ENCODE measurements around the gene PKD1L1. TPM values are rescaled to one million over a fixed set of nuclear protein-coding genes. Genes with fewer than 3 reads are reported as not detected.
A peak's percentile ranks its signal among the peaks of the same experiment; 100 is the strongest.
"Not testable (repeated sequence)": the region's sequence is repeated elsewhere in the genome, so short reads cannot be mapped to it uniquely, and the experiment has no call there.

PKD1L1 gene, protein sequence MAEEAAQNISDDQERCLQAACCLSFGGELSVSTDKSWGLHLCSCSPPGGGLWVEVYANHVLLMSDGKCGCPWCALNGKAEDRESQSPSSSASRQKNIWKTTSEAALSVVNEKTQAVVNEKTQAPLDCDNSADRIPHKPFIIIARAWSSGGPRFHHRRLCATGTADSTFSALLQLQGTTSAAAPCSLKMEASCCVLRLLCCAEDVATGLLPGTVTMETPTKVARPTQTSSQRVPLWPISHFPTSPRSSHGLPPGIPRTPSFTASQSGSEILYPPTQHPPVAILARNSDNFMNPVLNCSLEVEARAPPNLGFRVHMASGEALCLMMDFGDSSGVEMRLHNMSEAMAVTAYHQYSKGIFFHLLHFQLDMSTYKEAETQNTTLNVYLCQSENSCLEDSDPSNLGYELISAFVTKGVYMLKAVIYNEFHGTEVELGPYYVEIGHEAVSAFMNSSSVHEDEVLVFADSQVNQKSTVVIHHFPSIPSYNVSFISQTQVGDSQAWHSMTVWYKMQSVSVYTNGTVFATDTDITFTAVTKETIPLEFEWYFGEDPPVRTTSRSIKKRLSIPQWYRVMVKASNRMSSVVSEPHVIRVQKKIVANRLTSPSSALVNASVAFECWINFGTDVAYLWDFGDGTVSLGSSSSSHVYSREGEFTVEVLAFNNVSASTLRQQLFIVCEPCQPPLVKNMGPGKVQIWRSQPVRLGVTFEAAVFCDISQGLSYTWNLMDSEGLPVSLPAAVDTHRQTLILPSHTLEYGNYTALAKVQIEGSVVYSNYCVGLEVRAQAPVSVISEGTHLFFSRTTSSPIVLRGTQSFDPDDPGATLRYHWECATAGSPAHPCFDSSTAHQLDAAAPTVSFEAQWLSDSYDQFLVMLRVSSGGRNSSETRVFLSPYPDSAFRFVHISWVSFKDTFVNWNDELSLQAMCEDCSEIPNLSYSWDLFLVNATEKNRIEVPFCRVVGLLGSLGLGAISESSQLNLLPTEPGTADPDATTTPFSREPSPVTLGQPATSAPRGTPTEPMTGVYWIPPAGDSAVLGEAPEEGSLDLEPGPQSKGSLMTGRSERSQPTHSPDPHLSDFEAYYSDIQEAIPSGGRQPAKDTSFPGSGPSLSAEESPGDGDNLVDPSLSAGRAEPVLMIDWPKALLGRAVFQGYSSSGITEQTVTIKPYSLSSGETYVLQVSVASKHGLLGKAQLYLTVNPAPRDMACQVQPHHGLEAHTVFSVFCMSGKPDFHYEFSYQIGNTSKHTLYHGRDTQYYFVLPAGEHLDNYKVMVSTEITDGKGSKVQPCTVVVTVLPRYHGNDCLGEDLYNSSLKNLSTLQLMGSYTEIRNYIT (N-terminal part only)
- total RNA-seq, result 5.9 TPM

GRCh38 chr7:47948141-47948790, at the start of gene PKD1L1:
PKD1L1 (minus strand) TSS chr7:47948466; CDS start chr7:47948440, 26 bp downstream.
- no peak for DNase-seq (ENCODE audit: low spot score)

DNA sequence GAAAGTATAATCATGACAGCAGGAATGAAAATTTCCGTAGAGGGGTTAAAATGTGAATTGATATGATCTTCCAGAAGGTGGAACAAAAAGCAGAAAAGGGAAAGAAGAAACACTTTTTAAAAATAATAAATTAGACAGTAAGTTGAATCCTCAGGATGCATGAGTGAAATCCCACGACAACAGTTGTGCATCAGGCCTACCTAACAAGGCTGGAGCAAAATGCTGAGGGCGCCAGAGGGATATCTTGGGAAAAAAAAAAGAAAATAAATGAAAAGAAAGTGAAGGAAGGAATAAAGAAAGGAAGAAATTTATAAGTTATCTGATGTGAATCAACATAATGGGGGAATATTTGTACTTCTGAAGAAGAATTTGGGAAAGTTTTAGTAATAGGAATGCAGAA, 44.2 kb upstream of the PKD1L1 start:
- DNase-seq (ENCODE audit: low spot score), result no peak

DNA sequence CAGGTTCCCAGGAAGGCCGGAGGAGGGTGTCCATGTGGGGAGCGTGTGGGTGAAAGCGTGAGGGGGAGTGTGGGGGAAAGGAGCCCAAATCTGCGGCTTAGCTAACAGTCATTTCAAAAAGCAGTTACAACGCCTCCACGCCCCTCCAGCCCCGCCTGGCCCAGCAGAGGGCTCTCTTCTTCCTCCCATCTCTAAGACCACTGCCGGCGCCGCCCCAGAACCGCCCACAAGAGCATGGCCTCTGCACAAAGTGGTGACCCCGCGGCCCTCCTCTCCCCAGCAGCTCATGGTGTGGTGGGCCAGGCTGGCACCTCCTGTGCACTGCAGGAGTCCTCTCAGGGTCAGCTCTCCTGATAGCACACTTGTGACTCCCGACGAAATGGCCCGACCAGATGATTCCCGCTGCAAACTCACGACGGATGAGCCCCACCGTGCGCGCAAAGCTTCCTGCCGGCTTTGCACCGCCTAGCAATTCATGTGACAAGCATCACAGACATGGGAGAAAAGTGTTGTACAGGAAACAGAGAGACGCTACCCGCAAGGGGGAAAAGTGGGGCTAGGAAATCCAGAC, 43.6 kb upstream of the PKD1L1 start:
- DNase-seq (ENCODE audit: low spot score), result peak; percentile 90

DNA sequence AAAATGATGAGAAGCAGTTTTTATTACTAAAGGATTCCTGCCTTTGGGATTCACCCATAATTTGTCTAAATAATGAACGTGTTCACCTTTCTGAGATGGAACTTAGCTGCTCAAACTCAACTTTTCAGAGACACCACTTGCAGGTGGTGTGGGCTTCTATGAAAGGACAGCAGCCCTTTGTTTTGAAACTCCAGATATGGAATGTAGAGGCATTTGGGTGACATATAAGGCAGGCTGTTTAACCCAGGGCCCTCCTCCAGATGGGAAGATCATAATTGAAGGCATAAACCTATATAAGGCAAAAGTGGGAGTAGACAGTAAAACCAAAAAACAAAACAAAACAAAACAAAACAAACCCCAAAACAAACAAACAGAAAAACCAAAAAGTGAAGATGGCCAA, 43.0 kb upstream of the PKD1L1 start:
- no peak for DNase-seq (ENCODE audit: low spot score)

- DNase-seq (ENCODE audit: low spot score), result no peak
Measured at GRCh38 chr7:47990592-47990991, 42.3 kb upstream of the PKD1L1 start.

DNA sequence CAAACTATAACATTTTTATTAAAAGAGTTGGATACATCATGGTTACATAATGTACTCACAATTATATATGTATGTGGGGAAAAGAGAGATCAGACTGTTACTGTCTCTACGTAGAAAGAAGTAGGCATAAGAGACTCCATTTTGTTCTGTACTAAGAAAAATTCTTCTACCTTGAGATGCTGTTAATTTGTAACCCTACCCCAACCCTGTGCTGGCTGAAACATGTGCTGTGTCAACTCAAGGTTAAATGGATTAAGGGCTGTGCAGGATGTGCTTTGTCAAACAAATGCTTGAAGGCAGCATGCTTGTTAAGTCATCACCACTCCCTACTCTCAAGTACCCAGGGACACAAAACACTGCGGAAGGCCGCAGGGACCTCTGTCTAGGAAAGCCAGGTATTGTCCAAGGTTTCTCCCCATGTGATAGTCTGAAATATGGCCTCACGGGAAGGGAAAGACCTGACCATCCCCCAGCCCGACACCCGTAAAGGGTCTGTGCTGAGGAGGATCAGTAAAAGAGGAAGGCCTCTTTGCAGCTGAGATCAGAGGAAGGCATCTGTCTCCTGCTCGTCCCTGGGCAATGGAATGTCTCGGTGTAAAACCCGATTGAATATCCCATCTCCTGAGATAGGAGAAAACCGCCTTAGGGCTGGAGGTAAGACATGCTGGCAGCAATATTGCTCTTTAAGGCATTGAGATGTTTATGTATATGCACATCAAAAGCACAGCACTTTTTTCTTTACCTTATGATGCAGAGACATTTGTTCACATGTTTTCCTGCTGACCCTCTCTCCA, 41.5 kb upstream of the PKD1L1 start:
- DNase-seq (ENCODE audit: low spot score), result not testable (repeated sequence)

GRCh38 chr7:47988496-47989386, 40.5 kb upstream of the PKD1L1 start:
- DNase-seq (ENCODE audit: low spot score), result no peak

DNA sequence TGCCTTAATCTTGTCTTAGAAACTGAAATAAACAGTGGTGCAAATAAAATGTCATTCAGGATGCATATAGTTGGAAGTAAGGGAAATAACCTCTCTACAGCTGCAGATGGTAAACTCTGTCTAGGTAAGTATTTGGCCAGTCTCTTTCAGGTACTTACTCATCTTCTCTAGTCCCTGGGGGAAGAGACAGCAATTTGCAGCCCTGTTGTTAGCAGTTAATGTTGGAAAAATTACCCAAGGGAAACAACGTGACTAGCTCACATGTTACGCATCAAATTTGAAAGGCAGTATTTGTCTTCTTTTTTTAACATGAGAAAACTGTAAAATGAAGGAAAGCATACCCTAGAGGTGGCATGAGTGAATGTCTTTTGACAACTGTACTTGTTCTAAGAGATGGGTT, 34.3 kb upstream of the PKD1L1 start:
- no peak for DNase-seq (ENCODE audit: low spot score)

DNA sequence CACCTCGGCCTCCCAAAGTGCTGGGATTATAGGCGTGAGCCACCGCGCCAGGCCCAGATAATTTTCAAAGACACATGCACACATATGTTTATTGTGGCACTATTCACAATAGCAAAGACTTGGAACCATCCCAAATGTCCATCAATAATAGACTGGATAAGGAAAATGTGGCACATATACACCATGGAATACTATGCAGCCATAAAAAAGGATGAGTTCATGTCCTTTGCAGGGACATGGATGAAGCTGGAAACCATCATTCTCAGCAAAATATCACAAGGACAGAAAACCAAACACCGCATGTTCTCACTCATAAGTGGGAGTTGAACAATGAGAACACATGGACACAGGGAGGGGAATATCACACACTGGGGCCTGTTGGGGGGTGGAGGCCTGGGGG, 32.4 kb upstream of the PKD1L1 start:
- not testable (repeated sequence) for DNase-seq (ENCODE audit: low spot score)

DNA sequence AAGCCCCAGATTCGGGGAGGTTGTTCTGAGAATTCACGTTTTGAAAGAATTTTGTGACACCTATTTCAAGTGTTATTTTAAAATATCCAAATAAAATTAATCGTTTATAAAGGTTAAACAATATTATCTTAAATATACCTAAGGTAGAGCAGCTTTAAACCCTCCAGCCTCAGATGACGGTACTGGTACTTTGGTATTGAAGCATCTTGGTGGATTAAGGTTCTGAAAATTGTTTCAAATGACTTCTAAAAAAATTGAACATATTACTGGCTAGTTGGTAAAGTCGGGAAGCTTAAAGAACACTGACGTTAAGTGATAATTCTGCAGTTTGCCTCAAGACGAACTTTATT, 31.5 kb upstream of the PKD1L1 start:
- DNase-seq (ENCODE audit: low spot score), result no peak

DNA sequence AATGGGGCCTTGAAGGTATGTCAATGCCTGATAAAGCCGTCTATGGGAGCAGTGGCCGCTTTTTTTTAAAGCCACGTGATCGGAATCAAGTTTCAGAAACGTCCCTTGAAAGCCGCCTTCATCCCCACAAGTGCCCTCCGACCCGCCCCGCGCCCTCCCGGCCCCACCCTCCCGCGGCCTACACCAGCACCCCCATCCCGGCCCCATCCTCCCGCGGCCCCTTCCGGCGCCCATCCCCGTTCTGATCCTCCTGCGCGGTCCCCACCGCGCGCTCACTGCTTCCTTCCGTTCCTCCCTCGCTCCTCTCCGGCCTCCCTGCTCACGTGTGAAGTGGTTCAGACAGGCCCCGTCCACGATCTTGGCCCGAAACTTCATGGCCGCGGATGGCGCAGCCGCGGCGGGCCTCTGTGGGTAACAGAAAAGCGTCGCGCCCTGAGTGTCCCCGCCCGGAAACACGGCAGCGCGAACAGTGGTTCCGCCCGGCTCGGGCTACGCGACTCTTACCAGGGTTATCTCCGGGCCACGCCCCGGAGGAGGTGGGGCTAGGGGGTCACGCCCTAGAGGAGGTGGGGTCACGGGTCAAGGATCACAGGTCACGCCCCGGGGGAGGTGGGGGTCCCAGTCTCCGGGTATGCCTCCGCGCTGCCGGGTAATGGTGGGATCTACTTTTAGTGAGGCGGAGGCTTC, 31.0 kb upstream of the PKD1L1 start, which contains the start of gene HUS1:
TSS of gene HUS1 (minus strand) at position 471 of the 687 bp plus-strand sequence. CDS start at position 375, 96 bp downstream.
- DNase-seq (ENCODE audit: low spot score), result peak; percentile 90

DNA sequence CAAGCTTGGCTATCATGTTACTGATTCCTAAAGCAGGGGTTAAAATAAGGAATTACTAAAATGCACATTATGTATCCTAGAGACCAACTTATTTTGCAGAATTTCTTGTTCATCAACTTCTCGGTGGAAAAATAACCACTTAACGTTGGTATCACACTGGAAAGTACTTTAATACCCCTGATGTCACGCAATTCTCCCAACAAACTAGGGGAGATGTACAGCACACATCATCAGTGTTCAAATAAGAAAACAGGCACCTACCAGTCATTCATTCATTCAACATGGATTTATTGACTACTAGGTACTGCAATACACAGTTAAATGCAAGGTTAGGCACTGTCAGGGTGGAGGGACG, 30.5 kb upstream of the PKD1L1 start:
- DNase-seq (ENCODE audit: low spot score), result no peak

DNA sequence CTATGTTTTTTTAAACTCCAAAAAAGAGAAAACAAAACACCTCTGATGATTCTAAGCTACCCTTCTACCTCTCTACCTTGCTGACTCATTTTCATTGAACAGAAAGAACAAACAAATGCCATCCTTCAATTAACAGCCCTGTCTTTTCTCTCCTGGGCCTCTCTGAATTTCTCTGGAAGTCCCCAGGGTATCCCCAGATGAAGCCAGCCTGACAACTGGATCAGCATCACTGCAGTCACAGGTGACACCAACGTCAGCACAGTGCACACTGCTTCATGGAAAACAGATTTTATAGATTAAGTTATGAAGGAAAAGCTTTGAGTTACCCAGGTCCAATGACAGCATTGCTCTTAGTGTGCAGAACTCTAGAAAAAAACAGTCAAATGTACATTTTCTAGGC, 25.5 kb upstream of the PKD1L1 start:
- DNase-seq (ENCODE audit: low spot score), result no peak

- DNase-seq (ENCODE audit: low spot score), result no peak
Measured at GRCh38 chr7:47970761-47971160, 22.5 kb upstream of the PKD1L1 start.

GRCh38 chr7:47968847-47969774, 20.8 kb upstream of the PKD1L1 start:
- no peak for DNase-seq (ENCODE audit: low spot score)

DNA sequence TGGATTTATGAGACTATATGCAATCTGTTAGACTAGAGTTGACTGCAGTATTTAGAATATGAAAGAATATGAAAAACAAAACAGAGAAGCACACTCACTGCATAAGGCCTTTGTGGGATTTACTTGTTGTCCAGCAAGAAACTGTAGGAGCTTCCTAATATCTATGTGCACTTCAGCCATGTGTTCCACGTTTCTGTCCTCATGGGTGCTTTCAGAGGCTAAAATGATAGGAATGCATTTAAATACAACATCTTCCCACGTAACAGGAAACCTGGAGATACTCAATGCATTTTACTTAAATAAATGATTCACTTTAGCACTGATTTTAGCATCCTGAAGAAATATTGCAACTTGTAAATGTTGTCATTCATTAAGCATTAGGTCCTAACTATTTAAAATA, 19.4 kb upstream of the PKD1L1 start:
- no peak for DNase-seq (ENCODE audit: low spot score)

DNA sequence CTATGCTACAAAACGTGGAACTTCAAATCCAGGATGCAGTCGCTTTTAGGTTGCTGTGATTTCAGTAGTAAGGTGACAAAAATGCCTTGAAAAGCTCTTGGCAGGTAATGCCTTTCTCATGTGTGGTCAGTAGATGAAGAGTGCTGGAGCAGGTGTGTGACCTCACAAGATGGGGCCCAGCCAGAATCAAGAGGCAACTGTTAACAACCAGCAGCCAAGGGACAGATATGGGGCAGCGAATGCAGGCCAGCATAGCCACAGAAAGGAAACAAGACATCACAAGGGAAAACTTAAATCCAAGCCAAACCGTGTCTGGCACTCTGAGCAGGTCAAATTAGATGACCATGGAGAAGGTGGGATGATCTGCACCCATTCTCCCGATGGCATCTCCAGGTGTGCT, 18.9 kb upstream of the PKD1L1 start:
- DNase-seq (ENCODE audit: low spot score), result no peak

DNA sequence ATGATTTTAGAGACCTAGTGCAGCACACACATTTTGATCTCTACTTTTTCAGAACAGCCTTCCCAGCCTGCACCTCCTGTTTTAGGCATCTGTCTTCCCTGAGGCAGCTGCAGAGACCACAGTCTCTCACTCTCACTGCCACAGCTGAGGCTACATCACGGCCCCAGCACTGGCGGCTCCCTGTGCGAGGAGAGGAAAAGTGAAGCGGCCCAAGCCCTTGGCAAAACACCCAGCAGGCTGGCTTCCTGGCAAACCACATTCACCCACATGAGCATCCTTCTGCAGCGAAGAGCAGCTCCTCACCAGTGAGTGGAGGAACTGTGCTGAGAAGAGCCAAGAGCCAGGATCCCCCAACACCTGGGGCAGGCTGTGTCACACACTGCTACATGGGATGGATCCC, 17.2 kb upstream of the PKD1L1 start:
- no peak for DNase-seq (ENCODE audit: low spot score)
